Urinary bladder (tissue), 4 donors: Measurements from ENCODE around the gene NPAS3. TPM values are rescaled to one million over a fixed set of nuclear protein-coding genes. Genes with fewer than 3 reads are reported as not detected.

ENCODE experiments used
- DNase-seq: peaks from one replicate; pipeline ENCODE4 v3.0.0-alpha.2; 2015; ENCODE audit errors: extremely low spot score
- H3K27ac ChIP-seq: one replicate; pipeline ENCODE4 v1.5.1; 2013; ENCODE audit warnings: low read depth, mild to moderate bottlenecking, moderate library complexity
- H3K36me3 ChIP-seq: one replicate; pipeline ENCODE4 v1.6.1; 2013; ENCODE audit warnings: mild to moderate bottlenecking, moderate library complexity; ENCODE audit not compliant: insufficient read depth
- H3K4me1 ChIP-seq: one replicate; pipeline ENCODE4 v1.6.1; 2013; ENCODE audit warnings: mild to moderate bottlenecking, moderate library complexity; ENCODE audit not compliant: insufficient read depth
- H3K4me3 ChIP-seq: one replicate; pipeline ENCODE4 v1.5.1; 2013; ENCODE audit warnings: low read depth, low read length
- WGBS: extraction: QIAGEN DNeasy Blood & Tissue Kit; methylation state at CpG from one replicate; pipeline ENCODE4 v1.1.7; 2013; 5-methylcytosine and 5-hydroxymethylcytosine counted together
- polyA plus RNA-seq: library from polyadenylated mRNA; stranded (reverse); fragments of 200-250 nt; gene quantifications from one replicate; pipeline ENCODE4 v1.2.3, GENCODE V29; 2013
- total RNA-seq: library from RNA; depleted of rRNA; stranded (reverse); fragments of >200 nt; gene quantifications from one replicate; pipeline ENCODE4 v1.2.3, GENCODE V29; 2014
- donor health status: healthy with polysubstance abuse.
- donor health status: healthy.

The NPAS3 gene
- total and polyA plus RNA-seq, 2 donors: 1.0 to 7.1 TPM

- H3K27ac ChIP-seq: no peak overlapping the region
- H3K4me1 ChIP-seq: no peaks in the 10 kb centered on the region
- no peak for DNase-seq
- WGBS: 95% methylated on average over 4 of the region's 4 CpGs
- no peak overlapping the region for H3K4me3 ChIP-seq
- no peaks in the 10 kb centered on the region for H3K36me3 ChIP-seq
These were observed 779.2 kb downstream of the NPAS3 start for GRCh38 chr14:33717866-33718265.

GRCh38 chr14:33720284-33720787 lies 781.7 kb downstream of the NPAS3 start:
- H3K4me1 ChIP-seq: no peaks in the 10 kb centered on the region
- H3K27ac ChIP-seq: no peak overlapping the region
- H3K4me3 ChIP-seq: no peak overlapping the region
- 88% methylated on average over 4 of the region's 4 CpGs for WGBS
- H3K36me3 ChIP-seq: no peaks in the 10 kb centered on the region
- DNase-seq: no peak

- Histone ChIP-seq H3K4me1 (no peaks in the 10 kb centered on the region), H3K27ac (no peak overlapping the region), H3K36me3 (no peaks in the 10 kb centered on the region), H3K4me3 (no peak overlapping the region)
- DNase-seq: no peak
- 86% methylated on average over 5 of the region's 5 CpGs for WGBS
These were observed 788.0 kb downstream of the NPAS3 start for GRCh38 chr14:33726685-33727084.

GRCh38 chr14:33727606-33728005 lies 788.9 kb downstream of the NPAS3 start:
- no peak for DNase-seq
- Histone ChIP-seq H3K4me3 (no peak overlapping the region), H3K36me3 (no peaks in the 10 kb centered on the region), H3K27ac (no peak overlapping the region), H3K4me1 (no peaks in the 10 kb centered on the region)
- WGBS: 66% methylated on average over 6 of the region's 6 CpGs

GRCh38 chr14:33728010-33728498 lies 789.4 kb downstream of the NPAS3 start:
- no peaks in the 10 kb centered on the region for H3K4me1 ChIP-seq
- WGBS: 67% methylated on average over 3 of the region's 3 CpGs
- no peak for DNase-seq
- no peaks in the 10 kb centered on the region for H3K36me3 ChIP-seq
- H3K27ac ChIP-seq: no peak overlapping the region
- H3K4me3 ChIP-seq: no peak overlapping the region

- Histone ChIP-seq H3K4me3 (no peak overlapping the region), H3K36me3 (no peaks in the 10 kb centered on the region), H3K4me1 (no peaks in the 10 kb centered on the region), H3K27ac (no peak overlapping the region)
- 83% methylated on average over 1 of the region's 1 CpG for WGBS
- no peak for DNase-seq
These were observed 791.5 kb downstream of the NPAS3 start for GRCh38 chr14:33730156-33730555.

GRCh38 chr14:33732175-33732574 lies 793.5 kb downstream of the NPAS3 start:
- H3K4me3 ChIP-seq: no peak overlapping the region
- no peak for DNase-seq
- H3K4me1 ChIP-seq: no peaks in the 10 kb centered on the region
- H3K36me3 ChIP-seq: no peaks in the 10 kb centered on the region
- 84% methylated on average over 7 of the region's 7 CpGs for WGBS
- H3K27ac ChIP-seq: no peak overlapping the region

- no peak for DNase-seq
- WGBS: 92% methylated on average over 6 of the region's 6 CpGs
- H3K4me3 ChIP-seq: no peak overlapping the region
- H3K36me3 ChIP-seq: no peaks in the 10 kb centered on the region
- H3K4me1 ChIP-seq: no peaks in the 10 kb centered on the region
- H3K27ac ChIP-seq: no peak overlapping the region
These were observed 794.6 kb downstream of the NPAS3 start for GRCh38 chr14:33733310-33733709.

- Histone ChIP-seq H3K4me1 (no peaks in the 10 kb centered on the region), H3K4me3 (no peak overlapping the region), H3K27ac (no peak overlapping the region), H3K36me3 (no peaks in the 10 kb centered on the region)
- DNase-seq: no peak
These were observed 795.0 kb downstream of the NPAS3 start for GRCh38 chr14:33733721-33734120.

GRCh38 chr14:33734387-33734786 lies 795.7 kb downstream of the NPAS3 start:
- 76% methylated on average over 3 of the region's 3 CpGs for WGBS
- Histone ChIP-seq H3K36me3 (no peaks in the 10 kb centered on the region), H3K4me3 (no peak overlapping the region), H3K27ac (no peak overlapping the region), H3K4me1 (no peaks in the 10 kb centered on the region)
- no peak for DNase-seq

GRCh38 chr14:33736299-33736825 lies 797.7 kb downstream of the NPAS3 start:
- no peak for DNase-seq
- H3K36me3 ChIP-seq: no peaks in the 10 kb centered on the region
- 94% methylated on average over 3 of the region's 3 CpGs for WGBS
- H3K27ac ChIP-seq: no peak overlapping the region
- no peak overlapping the region for H3K4me3 ChIP-seq
- H3K4me1 ChIP-seq: no peaks in the 10 kb centered on the region

GRCh38 chr14:33736979-33737378 lies 798.3 kb downstream of the NPAS3 start:
- no peak for DNase-seq
- Histone ChIP-seq H3K27ac (no peak overlapping the region), H3K4me3 (no peak overlapping the region), H3K36me3 (no peaks in the 10 kb centered on the region), H3K4me1 (no peaks in the 10 kb centered on the region)
- WGBS: 93% methylated on average over 3 of the region's 3 CpGs

- Histone ChIP-seq H3K4me3 (no peak overlapping the region), H3K4me1 (no peaks in the 10 kb centered on the region), H3K36me3 (no peaks in the 10 kb centered on the region), H3K27ac (no peak overlapping the region)
- DNase-seq: no peak
- 51% methylated on average over 2 of the region's 2 CpGs for WGBS
These were observed 798.8 kb downstream of the NPAS3 start for GRCh38 chr14:33737446-33737845.

- no peak overlapping the region for H3K27ac ChIP-seq
- no peaks in the 10 kb centered on the region for H3K4me1 ChIP-seq
- no peak overlapping the region for H3K4me3 ChIP-seq
- H3K36me3 ChIP-seq: no peaks in the 10 kb centered on the region
- DNase-seq: no peak
- WGBS: 77% methylated on average over 4 of the region's 4 CpGs
These were observed 799.4 kb downstream of the NPAS3 start for GRCh38 chr14:33738029-33738428.

GRCh38 chr14:33738491-33738890 lies 799.8 kb downstream of the NPAS3 start:
- Histone ChIP-seq H3K36me3 (no peaks in the 10 kb centered on the region), H3K4me3 (no peak overlapping the region), H3K4me1 (no peaks in the 10 kb centered on the region), H3K27ac (no peak overlapping the region)
- DNase-seq: no peak
- 76% methylated on average over 3 of the region's 3 CpGs for WGBS
